ENCODE measurements around the gene SLC2A4. TPM values are rescaled to one million over a fixed set of nuclear protein-coding genes. Genes with fewer than 3 reads are reported as not detected.

The SLC2A4 gene
- total RNA-seq, 1 donor from 2014 or later: under 0.01 TPM

DNA sequence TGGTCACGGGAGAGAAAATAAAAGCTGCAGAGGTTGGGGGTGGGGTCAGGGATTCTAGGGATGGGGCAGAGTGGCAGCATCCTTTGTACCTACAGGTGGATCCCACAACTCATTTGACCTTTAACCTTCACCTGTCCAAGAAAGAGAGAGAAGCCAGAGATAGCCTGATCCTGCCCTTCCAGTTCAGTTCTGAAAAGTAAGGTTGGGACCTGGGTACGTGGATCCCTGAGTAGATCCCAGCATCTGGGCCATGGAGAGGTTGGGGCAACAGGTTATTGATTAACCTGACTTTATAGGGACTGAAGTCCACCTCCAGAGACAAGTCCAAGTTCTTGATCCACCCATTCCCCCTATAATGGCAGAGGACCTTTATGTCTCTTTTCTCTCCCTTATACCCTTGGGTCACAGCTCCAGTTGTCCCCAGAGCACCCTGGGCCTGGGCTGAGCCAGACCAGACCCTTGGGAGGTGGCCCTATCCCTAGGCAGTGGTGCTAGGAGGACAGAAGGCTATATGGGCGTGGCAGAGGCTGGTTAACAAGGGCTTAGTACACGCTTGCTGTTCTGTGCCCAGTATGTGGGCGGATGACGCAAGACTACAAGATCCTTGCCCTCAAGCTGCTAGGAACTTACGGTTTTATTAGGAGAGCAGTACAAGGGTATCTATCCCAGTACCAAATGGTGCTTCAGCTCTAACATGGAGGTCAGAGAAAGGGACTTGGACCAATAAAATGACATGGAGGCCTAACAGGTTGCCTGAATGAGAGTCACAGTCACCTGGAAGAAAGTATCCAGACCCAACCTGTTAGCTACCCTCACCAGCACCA, 22.6 kb upstream of the SLC2A4 start:
- H3K27me3 ChIP-seq (ENCODE audit: control insufficient read depth, insufficient read depth, low read length): no peaks in the 10 kb centered on the region
- FAIRE-seq (peak; percentile 84), DNase-seq (ENCODE audit: low read depth) (peak; percentile 91)
- H3K36me3 ChIP-seq (ENCODE audit: control insufficient read depth, insufficient read depth, low read length): peaks cover 14% of the 10 kb centered on the region
- TF ChIP-seq, protein P1, sequence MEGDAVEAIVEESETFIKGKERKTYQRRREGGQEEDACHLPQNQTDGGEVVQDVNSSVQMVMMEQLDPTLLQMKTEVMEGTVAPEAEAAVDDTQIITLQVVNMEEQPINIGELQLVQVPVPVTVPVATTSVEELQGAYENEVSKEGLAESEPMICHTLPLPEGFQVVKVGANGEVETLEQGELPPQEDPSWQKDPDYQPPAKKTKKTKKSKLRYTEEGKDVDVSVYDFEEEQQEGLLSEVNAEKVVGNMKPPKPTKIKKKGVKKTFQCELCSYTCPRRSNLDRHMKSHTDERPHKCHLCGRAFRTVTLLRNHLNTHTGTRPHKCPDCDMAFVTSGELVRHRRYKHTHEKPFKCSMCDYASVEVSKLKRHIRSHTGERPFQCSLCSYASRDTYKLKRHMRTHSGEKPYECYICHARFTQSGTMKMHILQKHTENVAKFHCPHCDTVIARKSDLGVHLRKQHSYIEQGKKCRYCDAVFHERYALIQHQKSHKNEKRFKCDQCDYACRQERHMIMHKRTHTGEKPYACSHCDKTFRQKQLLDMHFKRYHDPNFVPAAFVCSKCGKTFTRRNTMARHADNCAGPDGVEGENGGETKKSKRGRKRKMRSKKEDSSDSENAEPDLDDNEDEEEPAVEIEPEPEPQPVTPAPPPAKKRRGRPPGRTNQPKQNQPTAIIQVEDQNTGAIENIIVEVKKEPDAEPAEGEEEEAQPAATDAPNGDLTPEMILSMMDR (IDR thresholded peaks at IDR 0.05; ENCODE audit: insufficient read depth, low read length, severe bottlenecking): no peak
- no peak overlapping the region for H3K4me3 ChIP-seq (ENCODE audit: low read depth, low read length)

DNA sequence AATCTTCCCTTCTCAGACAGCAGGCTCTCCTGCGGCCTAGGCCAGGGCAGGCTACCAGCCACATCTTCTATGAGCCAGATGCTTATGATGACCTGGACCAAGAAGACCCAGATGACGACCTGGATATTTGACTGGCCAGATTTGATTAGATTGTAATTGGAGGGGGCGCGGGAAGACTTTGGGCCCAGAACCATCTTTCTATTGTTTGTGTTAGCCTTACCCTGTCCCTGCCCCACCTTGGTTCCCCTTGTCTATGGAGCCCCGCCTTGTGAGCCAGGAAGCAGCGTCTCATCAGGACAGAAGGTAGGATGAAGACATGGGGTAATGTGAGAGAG, 22.0 kb upstream of the SLC2A4 start:
- DNase-seq (ENCODE audit: low read depth) (no peak), FAIRE-seq (no peak)
- Histone ChIP-seq H3K27me3 (ENCODE audit: control insufficient read depth, insufficient read depth, low read length) (no peaks in the 10 kb centered on the region), H3K36me3 (ENCODE audit: control insufficient read depth, insufficient read depth, low read length) (peaks cover 13% of the 10 kb centered on the region), H3K4me3 (ENCODE audit: low read depth, low read length) (no peak overlapping the region)
- TF ChIP-seq, protein P1 (IDR thresholded peaks at IDR 0.05; ENCODE audit: insufficient read depth, low read length, severe bottlenecking): no peak

DNA sequence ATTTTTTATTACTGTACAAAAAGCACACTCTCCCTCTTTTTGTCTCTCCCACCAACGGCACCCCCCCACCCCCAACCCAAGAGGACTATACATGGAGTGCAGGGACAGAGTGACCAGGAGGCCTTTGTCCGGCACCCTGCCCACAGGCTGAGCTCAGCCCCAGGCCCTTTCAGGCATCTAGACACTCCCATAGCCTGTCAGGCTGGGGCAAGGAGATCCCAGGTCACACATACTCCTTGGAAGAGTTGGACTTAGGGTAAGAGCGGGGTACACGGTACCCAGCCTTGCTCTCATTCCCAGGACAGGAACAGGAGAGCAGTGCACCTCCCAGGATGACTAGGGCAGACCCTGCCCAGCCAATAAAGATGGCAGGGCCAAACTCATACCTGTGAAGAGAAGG, 21.4 kb upstream of the SLC2A4 start:
- peaks cover 11% of the 10 kb centered on the region for H3K36me3 ChIP-seq (ENCODE audit: control insufficient read depth, insufficient read depth, low read length)
- no peak for FAIRE-seq
- no peak for DNase-seq (ENCODE audit: low read depth)
- TF ChIP-seq, protein P1 (IDR thresholded peaks at IDR 0.05; ENCODE audit: insufficient read depth, low read length, severe bottlenecking): no peak
- H3K27me3 ChIP-seq (ENCODE audit: control insufficient read depth, insufficient read depth, low read length): no peaks in the 10 kb centered on the region
- H3K4me3 ChIP-seq (ENCODE audit: low read depth, low read length): peak overlapping the region; percentile 97

DNA sequence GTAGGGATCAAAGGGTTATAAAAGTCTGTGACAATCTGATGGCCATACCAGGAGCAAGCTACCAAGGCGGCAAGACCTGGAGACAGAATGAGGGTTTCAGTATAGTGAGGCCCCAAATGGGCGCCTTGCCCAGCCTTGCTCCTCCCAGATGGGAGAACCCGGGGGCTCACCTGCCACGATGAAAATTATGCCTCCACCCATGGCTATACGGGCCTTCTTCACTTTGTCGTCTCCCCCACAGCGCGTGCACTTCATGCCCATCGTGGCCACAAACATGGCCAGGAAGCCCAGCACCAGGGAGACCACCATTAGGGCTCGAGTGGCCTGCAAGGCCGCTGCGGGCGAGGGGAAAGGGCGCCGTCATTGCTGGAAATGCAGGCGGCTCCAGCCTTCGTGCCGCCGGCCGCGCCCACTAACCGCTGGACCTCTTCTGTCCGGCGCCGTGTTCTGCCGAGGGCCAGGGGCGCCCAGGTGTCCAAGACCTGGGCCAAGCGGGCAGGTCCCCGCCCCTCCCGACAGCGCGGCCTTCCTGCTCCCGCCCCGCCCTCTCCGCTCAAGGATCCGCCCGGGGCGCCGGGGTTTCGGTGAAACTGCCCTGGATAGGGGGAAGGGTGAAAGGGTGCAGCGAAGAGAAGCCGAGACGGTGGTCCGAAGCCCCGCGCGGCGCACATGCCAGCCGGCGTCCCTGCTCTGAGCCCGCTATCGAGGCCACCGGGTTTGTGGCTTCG, 20.7 kb upstream of the SLC2A4 start:
- Histone ChIP-seq H3K27me3 (ENCODE audit: control insufficient read depth, insufficient read depth, low read length) (no peaks in the 10 kb centered on the region), H3K36me3 (ENCODE audit: control insufficient read depth, insufficient read depth, low read length) (peaks cover 11% of the 10 kb centered on the region), H3K4me3 (ENCODE audit: low read depth, low read length) (peak overlapping the region; percentile 97)
- TF ChIP-seq, protein P1 (IDR thresholded peaks at IDR 0.05; ENCODE audit: insufficient read depth, low read length, severe bottlenecking): no peak
- DNase-seq (ENCODE audit: low read depth): peak; percentile 30
- FAIRE-seq: no peak

DNA sequence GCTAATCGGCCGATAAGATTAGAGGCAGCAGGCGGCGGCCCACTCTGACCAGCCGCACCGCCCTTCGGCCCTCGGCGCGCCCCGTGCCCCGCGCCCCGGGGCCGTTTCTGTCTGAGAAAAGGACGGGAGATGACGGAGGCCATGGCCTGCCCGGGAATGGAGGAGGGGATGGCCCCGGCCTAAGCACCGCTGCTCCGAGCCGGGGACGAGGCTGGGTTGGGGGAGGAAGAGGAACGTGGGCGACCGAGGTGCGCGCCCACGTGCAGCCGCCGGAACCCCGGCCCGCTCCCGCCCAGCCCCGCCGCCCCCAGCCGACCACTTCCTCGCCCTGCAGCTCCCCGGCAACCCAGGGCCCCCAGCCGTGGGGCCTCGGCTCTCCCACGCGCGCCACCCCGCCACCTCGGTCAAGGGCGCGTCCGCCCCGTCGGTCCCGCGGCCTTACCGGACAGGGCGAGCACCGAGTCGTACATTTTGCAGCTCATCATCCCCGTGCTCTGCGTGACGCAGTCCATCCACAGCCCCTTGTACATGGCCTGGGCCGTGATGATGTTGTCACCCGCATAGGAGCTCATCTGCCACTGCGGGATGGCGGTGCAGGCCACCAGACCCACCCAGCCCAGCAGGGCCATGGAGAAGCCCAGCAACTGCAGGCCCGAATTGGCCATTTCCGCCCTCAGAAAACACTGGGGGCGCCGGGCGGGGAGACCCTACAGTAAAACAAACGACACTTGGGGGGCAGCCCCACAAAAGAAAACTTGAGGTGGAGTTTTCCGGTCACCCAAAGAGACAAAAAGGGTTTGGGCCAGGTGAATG, 19.9 kb upstream of the SLC2A4 start:
- FAIRE-seq: no peak
- TF ChIP-seq, protein P1 (IDR thresholded peaks at IDR 0.05; ENCODE audit: insufficient read depth, low read length, severe bottlenecking): no peak

More for the DNA sequence above, 19.9 kb upstream of the SLC2A4 start:
- Histone ChIP-seq H3K4me3 (ENCODE audit: low read depth, low read length) (peak overlapping the region; percentile 97), H3K36me3 (ENCODE audit: control insufficient read depth, insufficient read depth, low read length) (peaks cover 11% of the 10 kb centered on the region), H3K27me3 (ENCODE audit: control insufficient read depth, insufficient read depth, low read length) (no peaks in the 10 kb centered on the region)
- DNase-seq (ENCODE audit: low read depth): no peak

All from bronchial epithelial cell (primary cell).